ENCODE results near the gene BANP.

BANP gene

DNA sequence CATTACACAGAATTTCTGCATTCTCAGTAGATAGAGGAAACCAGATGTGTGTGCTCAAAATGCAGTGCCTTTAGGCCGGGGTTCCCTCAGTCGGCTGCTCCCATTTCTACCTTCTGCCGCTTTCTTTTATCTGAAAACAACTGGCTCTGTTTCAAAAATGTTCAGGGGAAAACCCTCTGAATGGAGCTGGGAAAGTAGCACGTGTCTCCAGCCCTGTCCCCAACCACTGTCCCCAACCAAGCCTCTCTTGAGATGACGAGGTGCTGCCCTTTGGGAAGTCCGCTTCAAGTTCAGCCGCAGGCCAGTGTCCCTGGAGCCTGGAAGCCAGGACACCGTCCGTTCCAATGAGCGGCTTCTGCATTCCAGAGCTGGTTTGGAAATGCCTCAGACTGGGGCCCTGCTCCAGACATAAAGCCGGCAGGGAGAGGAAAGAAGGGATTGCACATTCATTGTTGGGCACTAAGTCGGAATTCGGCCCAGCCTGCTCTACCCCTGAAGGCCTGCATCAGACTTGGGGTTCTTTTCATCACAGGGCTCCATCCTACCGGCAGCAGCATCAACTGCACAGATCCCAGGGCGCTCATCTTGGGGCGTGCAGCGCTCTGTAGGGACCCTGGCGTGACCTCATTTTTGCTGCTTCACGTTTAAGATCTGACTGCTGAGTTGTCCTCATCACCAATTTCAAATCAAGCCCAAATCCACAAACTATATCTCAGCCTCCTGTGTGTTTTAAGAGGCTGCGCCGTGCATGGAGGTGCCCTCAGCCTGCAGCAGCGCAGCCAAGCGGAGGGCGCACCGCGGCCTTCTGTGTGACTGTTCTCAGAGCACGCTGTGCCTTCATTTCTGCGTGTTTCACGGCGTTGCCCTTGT, 111.3 kb downstream of the BANP start:
- peak; percentile 30 for DNase-seq (ENCODE audit: extremely low read depth, low read depth)
- H3K4me3 ChIP-seq (replicated peaks; ENCODE audit: low read depth, low read length) = no peak overlapping the region
- no peak for TF ChIP-seq CTCF (IDR thresholded peaks at IDR 0.05; ENCODE audit: low read depth, low read length, missing control alignments)

DNA sequence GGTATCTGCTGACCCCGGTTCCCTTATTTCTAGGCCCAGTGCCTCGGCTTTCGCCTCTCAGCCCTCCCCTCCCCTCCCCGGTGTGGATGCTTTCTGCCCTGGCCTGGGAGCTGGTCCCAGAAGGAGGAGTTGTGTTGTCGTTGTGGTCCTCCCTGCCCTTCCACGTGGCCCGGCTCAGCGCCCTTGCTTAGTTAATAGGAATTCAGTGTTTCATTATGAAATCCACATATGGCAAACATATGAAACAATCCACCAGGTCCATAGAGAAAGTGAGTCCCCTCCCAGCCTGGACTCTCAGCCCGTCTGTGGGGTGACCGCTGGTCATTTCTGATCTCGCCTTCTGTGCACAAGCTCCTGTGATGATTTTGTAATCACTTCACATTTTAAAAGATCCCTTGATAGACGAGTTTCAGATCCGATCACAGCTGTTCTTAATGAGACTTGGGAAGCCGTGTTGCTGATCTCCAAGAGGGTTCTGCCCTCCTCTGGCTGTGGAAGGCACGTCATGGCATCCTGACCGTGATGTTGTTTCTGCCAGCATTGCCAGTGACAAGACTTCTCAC, 112.1 kb downstream of the BANP start:
- peak; percentile 57 for TF ChIP-seq CTCF (IDR thresholded peaks at IDR 0.05; ENCODE audit: low read depth, low read length, missing control alignments)
- no peak overlapping the region for H3K4me3 ChIP-seq (replicated peaks; ENCODE audit: low read depth, low read length)
- peak; percentile 74 for DNase-seq (ENCODE audit: extremely low read depth, low read depth)

- TF ChIP-seq CTCF (IDR thresholded peaks at IDR 0.05; ENCODE audit: low read depth, low read length, missing control alignments) = no peak
- DNase-seq (ENCODE audit: extremely low read depth, low read depth) = no peak
- H3K4me3 ChIP-seq (replicated peaks; ENCODE audit: low read depth, low read length) = no peak overlapping the region
Observed at GRCh38 chr16:88064011-88064888, 113.0 kb downstream of the BANP start.

- no peak for DNase-seq (ENCODE audit: extremely low read depth, low read depth)
- H3K4me3 ChIP-seq (replicated peaks; ENCODE audit: low read depth, low read length) = no peak overlapping the region
- no peak for TF ChIP-seq CTCF (IDR thresholded peaks at IDR 0.05; ENCODE audit: low read depth, low read length, missing control alignments)
Observed at GRCh38 chr16:88064889-88065746, 113.9 kb downstream of the BANP start.

- H3K4me3 ChIP-seq (replicated peaks; ENCODE audit: low read depth, low read length) = no peak overlapping the region
- TF ChIP-seq CTCF (IDR thresholded peaks at IDR 0.05; ENCODE audit: low read depth, low read length, missing control alignments) = no peak
- no peak for DNase-seq (ENCODE audit: extremely low read depth, low read depth)
Observed at GRCh38 chr16:88065747-88066142, 114.5 kb downstream of the BANP start.

DNA sequence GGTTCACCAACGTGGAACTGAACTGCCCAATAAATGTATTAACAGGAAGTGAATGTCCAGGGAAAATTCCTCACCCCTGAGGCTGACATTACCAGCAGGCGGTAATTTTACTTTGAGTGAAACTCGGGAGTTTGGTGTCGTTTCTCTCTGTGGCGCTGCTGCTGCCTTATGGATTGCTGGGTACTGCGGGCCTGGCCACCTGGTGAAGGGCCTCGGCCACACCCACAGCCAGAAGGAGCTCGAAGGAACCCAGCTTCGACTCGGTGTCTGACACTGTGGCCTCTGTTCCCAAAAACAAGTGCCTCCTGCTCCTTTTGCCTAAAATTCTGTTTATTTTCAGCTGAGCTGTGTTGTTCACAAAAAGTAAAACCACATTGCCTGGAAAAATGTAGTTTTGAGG, 115.0 kb downstream of the BANP start:
- H3K4me3 ChIP-seq (replicated peaks; ENCODE audit: low read depth, low read length) = no peak overlapping the region
- TF ChIP-seq CTCF (IDR thresholded peaks at IDR 0.05; ENCODE audit: low read depth, low read length, missing control alignments) = no peak
- DNase-seq (ENCODE audit: extremely low read depth, low read depth) = no peak

Data from HFF-Myc (cell line).